A549 (cell line): ENCODE results near the gene PLXNA3. TPM values are rescaled to one million over a fixed set of nuclear protein-coding genes. Genes with fewer than 3 reads are reported as not detected.

ENCODE experiments used
- ATAC-seq, 2 experiments: fragments of 200-7000 bp in 1 of 2; fragments of >200 bp in 1 of 2; cut with Nextera tagmentation in 1 of 2; cut with Tn5 transposase in 1 of 2; 3 replicates each; pipeline versions ENCODE4 v1.8.0 to v1.9.1; 2018 to 2020; ENCODE audit warnings: mild to moderate bottlenecking in 1 of 2, moderate library complexity in 1 of 2
- CTCF ChIA-PET: fragments of 300-600 bp; sonication (Branson Sonifier 250); formaldehyde crosslinking; extraction: SDS; loops from one replicate; lab custom pipeline; 2021; ENCODE audit warnings: antibody characterized with exemption, inconsistent platforms; lab: Yijun Ruan, JAX
- POLR2A ChIA-PET: fragments of 350-600 bp; formaldehyde crosslinking; extraction: SDS; loops from one replicate; lab custom pipeline; 2021; ENCODE audit warnings: antibody characterized with exemption, inconsistent platforms; lab: Yijun Ruan, JAX
- DNase-seq, 2 experiments: peaks; one replicate each; pipeline versions ENCODE4 v3.0.0 to v3.0.0-alpha.2; 2011 to 2016; ENCODE audit warnings: low read depth in 1 of 2, low spot score in 1 of 2
- FAIRE-seq: peaks from 2 replicates; lab custom pipeline; 2011; peaks lifted over from hg19 to GRCh38; lab: Jason Lieb, UNC
- H3K27ac ChIP-seq, 2 experiments: fragments of >200 bp; sonication (Bioruptor Twin); formaldehyde crosslinking; 3 replicates each; pipeline ENCODE4 v1.5.1; 2016 to 2017
- H3K4me1 ChIP-seq: fragments of >200 bp; sonication (Bioruptor Twin); formaldehyde crosslinking; 3 replicates; pipeline ENCODE4 v1.6.1; 2016
- H3K4me2 ChIP-seq: fragments of >200 bp; sonication (Bioruptor Twin); formaldehyde crosslinking; 3 replicates; pipeline ENCODE4 v1.6.1; 2016
- H3K4me3 ChIP-seq: fragments of >200 bp; sonication (Bioruptor Twin); formaldehyde crosslinking; 3 replicates; pipeline ENCODE4 v1.5.1; 2016
- H3K9me3 ChIP-seq: fragments of >200 bp; sonication (Bioruptor Twin); formaldehyde crosslinking; 3 replicates; pipeline ENCODE4 v1.6.1; 2016
- BCL3 ChIP-seq: fragments of >200 bp; sonication (Bioruptor Twin); formaldehyde crosslinking; IDR thresholded peaks from 3 replicates; pipeline ENCODE4 v1.6.1; 2016
- CHD4 ChIP-seq: fragments of 200-600 bp; sonication (generic); IDR thresholded peaks from 2 replicates; pipeline ENCODE4 v1.6.1; 2016; ENCODE audit warnings: antibody characterized with exemption, mild to moderate bottlenecking, borderline replicate concordance
- EHF ChIP-seq: fragments of 250-450 bp; sonication (Bioruptor Pico); IDR thresholded peaks from 2 replicates; pipeline ENCODE4 v1.5.0; 2020; ENCODE audit warnings: mild to moderate bottlenecking
- ESRRA ChIP-seq: fragments of 150-350 bp; IDR thresholded peaks from 2 replicates; pipeline ENCODE4 v1.6.1; 2014; ENCODE audit warnings: mild to moderate bottlenecking, low read length, borderline replicate concordance
- FOSB ChIP-seq: fragments of 250-450 bp; sonication (Bioruptor Pico); IDR thresholded peaks from 2 replicates; pipeline ENCODE4 v1.5.0; 2020; ENCODE audit warnings: mild to moderate bottlenecking, moderate library complexity
- FOXS1 ChIP-seq: fragments of 250-450 bp; sonication (Bioruptor Pico); IDR thresholded peaks from 2 replicates; pipeline ENCODE4 v1.5.0; 2020; ENCODE audit warnings: mild to moderate bottlenecking, moderate library complexity
- GATA3 ChIP-seq: IDR thresholded peaks from 2 replicates; pipeline ENCODE4 v1.6.1; 2012; ENCODE audit warnings: borderline replicate concordance
- HDAC2 ChIP-seq: fragments of 200-600 bp; sonication (generic); IDR thresholded peaks from 2 replicates; pipeline ENCODE4 v1.6.1; 2016
- HES2 ChIP-seq: fragments of >200 bp; sonication (Bioruptor Twin); formaldehyde crosslinking; IDR thresholded peaks from 2 replicates; pipeline ENCODE4 v1.6.1; 2016
- HMGXB4 ChIP-seq: fragments of 250-450 bp; sonication (Bioruptor Pico); IDR thresholded peaks from 2 replicates; pipeline ENCODE4 v1.5.0; 2021; ENCODE audit warnings: mild to moderate bottlenecking, moderate library complexity, borderline replicate concordance
- HOXB13 ChIP-seq: fragments of 250-450 bp; sonication (Bioruptor Pico); IDR thresholded peaks from 2 replicates; pipeline ENCODE4 v1.5.0; 2020; ENCODE audit warnings: low read depth, mild to moderate bottlenecking, moderate library complexity
- HOXB5 ChIP-seq: fragments of 250-450 bp; sonication (Bioruptor Pico); IDR thresholded peaks from 2 replicates; pipeline ENCODE4 v1.5.0; 2020; ENCODE audit warnings: mild to moderate bottlenecking, moderate library complexity
- JUNB ChIP-seq: fragments of >200 bp; sonication (Bioruptor Twin); formaldehyde crosslinking; IDR thresholded peaks from 2 replicates; pipeline ENCODE4 v1.6.1; 2016
- MAFK ChIP-seq: fragments of 450-650 bp; IDR thresholded peaks from 2 replicates; pipeline ENCODE4 v1.6.1; 2014; ENCODE audit not compliant: partially characterized antibody
- MYC ChIP-seq: IDR thresholded peaks from 2 replicates; pipeline ENCODE4 v1.6.1; 2012; ENCODE audit warnings: mild to moderate bottlenecking, inconsistent platforms, low read length, improper control_type of control experiment, borderline replicate concordance
- NPAS2 ChIP-seq: fragments of 250-450 bp; sonication (Bioruptor Pico); IDR thresholded peaks from 2 replicates; pipeline ENCODE4 v1.8.0; 2022; ENCODE audit warnings: mild to moderate bottlenecking, moderate library complexity, borderline replicate concordance
- PHF8 ChIP-seq: fragments of 200-600 bp; sonication (generic); IDR thresholded peaks from 2 replicates; pipeline ENCODE4 v1.6.1; 2016; ENCODE audit warnings: low read depth, mild to moderate bottlenecking, antibody characterized with exemption, moderate library complexity, borderline replicate concordance
- POLR2AphosphoS2 ChIP-seq: conservative IDR thresholded peaks from 2 replicates; pipeline ENCODE4 v1.6.1; 2012; ENCODE audit warnings: low read length, improper control_type of control experiment, inconsistent platforms
- RAD21 ChIP-seq, 2 experiments: fragments of >200 bp in 1 of 2; sonication (Bioruptor Twin) in 1 of 2; formaldehyde crosslinking in 1 of 2; IDR thresholded peaks in 1 of 2; conservative IDR thresholded peaks in 1 of 2; 2 replicates in 1 of 2; 3 replicates in 1 of 2; pipeline ENCODE4 v1.6.1; 2012 to 2018; ENCODE audit warnings: inconsistent platforms in 1 of 2
- RCOR1 ChIP-seq: fragments of 150-350 bp; IDR thresholded peaks from 2 replicates; pipeline ENCODE4 v1.6.1; 2014; ENCODE audit warnings: antibody characterized with exemption, low read length, low read depth
- REST ChIP-seq: fragments of 200-600 bp; sonication (generic); IDR thresholded peaks from 2 replicates; pipeline ENCODE4 v1.6.1; 2016; ENCODE audit warnings: antibody characterized with exemption, mild to moderate bottlenecking, moderate library complexity
- TP53 ChIP-seq: fragments of 250-450 bp; sonication (Bioruptor Pico); IDR thresholded peaks from 2 replicates; pipeline ENCODE4 v1.5.0; 2021; ENCODE audit warnings: mild to moderate bottlenecking, moderate library complexity
- ZC3H11A ChIP-seq: fragments of 450-650 bp; IDR thresholded peaks from 2 replicates; pipeline ENCODE4 v1.6.1; 2014; ENCODE audit warnings: antibody characterized with exemption, mild to moderate bottlenecking
- ZSCAN20 ChIP-seq: fragments of 250-450 bp; sonication (Bioruptor Pico); IDR thresholded peaks from 2 replicates; pipeline ENCODE4 v1.8.0; 2022; ENCODE audit warnings: mild to moderate bottlenecking, moderate library complexity
- WGBS: methylation state at CpG from one replicate; pipeline ENCODE4 v1.1.6; 2017; ENCODE audit errors: missing lambda C conversion rate; 5-methylcytosine and 5-hydroxymethylcytosine counted together
- polyA plus RNA-seq, 4 experiments: library from polyadenylated mRNA; depleted of rRNA in 3 of 4; stranded (reverse); fragments of >200 nt; fragmentation: RNase III in 1 of 4; extraction: RNeasy Plus Mini Kit Qiagen cat#74134 plus additional on column Dnase treatment in 1 of 4; gene quantifications; 2 replicates in 3 of 4; 3 replicates in 1 of 4; pipeline ENCODE4 v1.2.3, GENCODE V29; 2011 to 2017
- TF ChIP-seq, protein P1 (sequence below): IDR thresholded peaks from 2 replicates; pipeline ENCODE4 v1.6.1; 2012; ENCODE audit warnings: low read depth, borderline replicate concordance
- TF ChIP-seq, protein P2 (sequence below): fragments of 250-450 bp; sonication (Bioruptor Pico); IDR thresholded peaks from 2 replicates; pipeline ENCODE4 v1.5.0; 2020; ENCODE audit warnings: low read depth, mild to moderate bottlenecking, moderate library complexity

PLXNA3 gene
- polyA plus RNA-seq, 2 of the 4 experiments (the other 2 are of a cell fraction): 3.4 to 10.1 TPM

DNA sequence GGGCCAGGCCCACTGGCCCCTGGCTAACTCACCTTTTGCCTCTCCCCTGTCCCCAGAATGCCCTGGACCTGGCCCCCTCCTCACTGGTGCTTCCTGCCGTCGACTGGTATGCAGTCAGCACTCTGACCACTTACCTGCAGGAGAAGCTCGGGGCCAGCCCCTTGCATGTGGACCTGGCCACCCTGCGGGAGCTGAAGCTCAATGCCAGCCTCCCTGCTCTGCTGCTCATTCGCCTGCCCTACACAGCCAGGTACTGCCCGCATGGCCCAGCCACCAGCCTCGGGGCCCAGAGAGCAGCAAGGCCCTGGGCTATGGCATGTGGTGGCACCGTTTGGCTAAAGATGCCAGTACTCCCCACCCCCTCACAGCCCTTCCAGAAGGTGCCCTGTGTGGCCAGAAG, 25.9 kb upstream of the PLXNA3 start:
- no peak for FAIRE-seq
- ATAC-seq: no peak
- DNase-seq: no peak
- no peak for TF ChIP-seq HMGXB4 (CRISPR knock-in tag)
- TF ChIP-seq ESRRA: no peak
- no peak for TF ChIP-seq CHD4
- no peak for TF ChIP-seq FOXS1 (CRISPR knock-in tag)
- TF ChIP-seq REST: no peak
- TF ChIP-seq BCL3: no peak
- no peak for TF ChIP-seq MAFK
- TF ChIP-seq GATA3: no peak
- TF ChIP-seq POLR2AphosphoS2: no peak
- TF ChIP-seq HOXB13: no peak
- TF ChIP-seq PHF8: no peak
- H3K4me3 ChIP-seq: no peak overlapping the region
- POLR2A ChIA-PET: no interaction called here
- H3K4me2 ChIP-seq: no peak overlapping the region
- WGBS: 90% methylated on average over 2 of the region's 8 CpGs
- CTCF ChIA-PET: interaction anchor here (0.5 to 1.7 kb wide), 4 partner anchors 16 to 487 kb away, joined by 3 to 4 read pairs (median 3); no protein-coding TSS in a partner anchor
- peaks cover 14% of the 10 kb centered on the region; the same call in 2 of the 3 replicates for H3K4me1 ChIP-seq
- H3K27ac ChIP-seq: no peak overlapping the region
- H3K9me3 ChIP-seq: no peaks in the 10 kb centered on the region

GRCh38 chrX:154433605-154434004, 24.5 kb upstream of the PLXNA3 start:
- POLR2A ChIA-PET: no interaction called here
- WGBS: 85% methylated on average over 5 of the region's 7 CpGs
- no peak overlapping the region for H3K27ac ChIP-seq
- CTCF ChIA-PET: interaction anchor here (1.7 kb wide), 1 partner anchor 17 kb away, joined by 3 read pairs; no protein-coding TSS in a partner anchor
- peaks cover 16% of the 10 kb centered on the region; the same call in 2 of the 3 replicates for H3K4me1 ChIP-seq
- TF ChIP-seq EHF (CRISPR knock-in tag) (no peak), NPAS2 (CRISPR knock-in tag) (no peak), HES2 (no peak), ZSCAN20 (CRISPR knock-in tag) (no peak), HOXB5 (no peak), TP53 (CRISPR knock-in tag) (no peak), HDAC2 (no peak), ZC3H11A (no peak), RAD21 (conservative IDR thresholded peaks at IDR 0.05 in 1 of 2, IDR thresholded peaks at IDR 0.05 in 1 of 2) (no peak), GATA3 (no peak), ESRRA (no peak), JUNB (no peak), MYC (no peak), FOSB (no peak), RCOR1 (no peak)
- TF ChIP-seq, protein P1, sequence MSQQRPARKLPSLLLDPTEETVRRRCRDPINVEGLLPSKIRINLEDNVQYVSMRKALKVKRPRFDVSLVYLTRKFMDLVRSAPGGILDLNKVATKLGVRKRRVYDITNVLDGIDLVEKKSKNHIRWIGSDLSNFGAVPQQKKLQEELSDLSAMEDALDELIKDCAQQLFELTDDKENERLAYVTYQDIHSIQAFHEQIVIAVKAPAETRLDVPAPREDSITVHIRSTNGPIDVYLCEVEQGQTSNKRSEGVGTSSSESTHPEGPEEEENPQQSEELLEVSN: no peak
- TF ChIP-seq, protein P2, sequence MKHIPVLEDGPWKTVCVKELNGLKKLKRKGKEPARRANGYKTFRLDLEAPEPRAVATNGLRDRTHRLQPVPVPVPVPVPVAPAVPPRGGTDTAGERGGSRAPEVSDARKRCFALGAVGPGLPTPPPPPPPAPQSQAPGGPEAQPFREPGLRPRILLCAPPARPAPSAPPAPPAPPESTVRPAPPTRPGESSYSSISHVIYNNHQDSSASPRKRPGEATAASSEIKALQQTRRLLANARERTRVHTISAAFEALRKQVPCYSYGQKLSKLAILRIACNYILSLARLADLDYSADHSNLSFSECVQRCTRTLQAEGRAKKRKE (CRISPR knock-in tag): no peak
- TF ChIP-seq, all 56 proteins: peak for 0
- Histone ChIP-seq H3K4me3 (no peak overlapping the region), H3K4me2 (no peak overlapping the region), H3K9me3 (no peaks in the 10 kb centered on the region)
- FAIRE-seq (no peak), ATAC-seq (no peak), DNase-seq (no peak)
